Muscle of back (tissue), 11 donors: ENCODE data around the gene DSCAM. TPM values are rescaled to one million over a fixed set of nuclear protein-coding genes. Genes with fewer than 3 reads are reported as not detected.

Experiments used
- DNase-seq, 3 donors: peaks; one replicate each; pipeline versions ENCODE4 v3.0.0 to v3.0.0-alpha.2; 2013
- polyA plus RNA-seq, 10 donors: library from polyadenylated mRNA; unstranded; fragments of 120-200 nt; gene quantifications; one replicate each; pipeline ENCODE4 v1.2.1, GENCODE V29; 2013; ENCODE audit not compliant: insufficient read length in 10 of 10

DSCAM gene
- polyA plus RNA-seq, 10 donors, result 0.57 to 3.1 (median 1.7) TPM

DNA sequence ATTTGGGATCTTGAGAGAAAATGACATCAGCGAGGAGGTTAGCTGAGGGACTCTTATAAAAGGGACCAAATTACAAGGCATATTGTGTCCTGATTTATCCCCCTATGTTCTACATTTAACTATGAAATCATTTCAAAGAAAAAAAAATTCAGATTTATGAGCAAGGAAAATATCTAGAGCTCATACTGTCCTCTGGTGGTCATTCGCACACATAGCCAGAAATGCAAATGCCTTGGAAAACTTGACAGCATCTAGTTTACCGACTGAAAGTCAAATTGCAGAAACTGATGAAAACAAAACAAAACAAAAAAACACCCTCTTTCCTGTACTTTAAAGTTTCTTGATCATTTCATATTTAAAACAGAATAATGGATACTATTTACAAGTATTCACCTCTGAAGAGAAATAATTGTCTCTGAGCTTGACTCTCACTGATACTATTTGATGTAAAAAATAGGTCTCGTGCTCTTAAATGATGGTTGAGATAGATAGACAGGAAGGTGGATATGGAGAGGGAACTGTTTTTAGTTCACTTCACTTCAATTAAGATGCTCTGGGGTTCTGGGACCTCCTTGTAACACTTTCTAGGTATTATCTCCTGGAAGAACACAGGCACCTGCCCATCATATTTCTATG lies 725.9 kb downstream of the DSCAM start:
- peak; percentile 15 to 55 (median 47) for DNase-seq

DNA sequence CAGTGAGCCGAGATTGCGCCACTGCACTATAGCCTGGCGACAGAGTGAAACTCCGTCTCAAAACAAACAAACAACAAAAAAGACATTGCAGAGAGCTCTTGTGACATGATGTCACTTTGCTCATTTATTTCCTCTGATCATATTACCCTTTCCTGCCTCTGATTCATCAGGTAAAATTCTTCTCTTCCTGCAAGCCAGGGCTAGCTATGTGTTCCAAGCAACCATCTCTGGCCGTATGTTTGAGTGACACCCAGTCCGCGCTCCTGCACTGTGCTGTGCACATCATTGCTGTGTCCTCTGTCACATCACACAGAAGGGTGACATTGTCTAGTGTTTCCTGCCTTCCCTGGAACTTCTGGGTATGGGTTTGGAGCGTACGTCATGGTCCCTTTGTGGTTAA lies 728.4 kb downstream of the DSCAM start:
- DNase-seq, result no peak

DNA sequence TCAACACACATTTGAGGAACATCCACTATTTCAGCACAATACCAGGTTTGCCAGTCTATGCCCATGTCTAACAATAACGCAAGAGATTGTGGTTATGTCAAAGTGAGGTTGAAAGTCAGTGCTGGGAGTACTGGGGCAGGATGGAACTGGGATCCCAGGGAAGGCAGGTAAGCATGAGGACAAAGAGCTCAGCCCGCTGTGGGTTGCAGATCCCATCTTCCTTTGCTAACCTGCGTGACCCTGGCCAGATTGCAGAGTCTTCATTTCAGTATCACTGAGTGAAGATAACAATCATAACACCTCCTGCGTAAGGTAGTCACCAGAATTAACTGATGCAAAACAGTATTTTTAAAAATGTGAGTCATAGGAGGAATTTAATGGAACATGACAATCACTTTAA lies 729.7 kb downstream of the DSCAM start:
- no peak for DNase-seq

DNA sequence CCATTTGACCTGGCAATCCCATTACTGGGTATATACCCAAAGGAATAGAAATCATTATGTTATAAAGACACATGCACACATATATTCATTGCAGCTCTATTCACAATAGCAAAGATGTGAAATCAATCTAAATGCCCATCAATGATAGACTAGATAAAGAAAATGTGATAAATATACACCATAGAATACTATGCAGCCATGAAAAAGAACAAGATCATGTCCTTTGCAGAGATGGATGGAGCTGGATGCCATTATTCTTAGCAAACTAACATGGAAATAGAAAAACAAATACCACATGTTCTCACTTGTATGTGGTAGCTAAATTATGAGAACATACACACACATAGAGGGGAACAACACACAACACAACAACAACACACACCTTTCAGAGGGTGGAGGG lies 731.2 kb downstream of the DSCAM start:
- no peak for DNase-seq

DNA sequence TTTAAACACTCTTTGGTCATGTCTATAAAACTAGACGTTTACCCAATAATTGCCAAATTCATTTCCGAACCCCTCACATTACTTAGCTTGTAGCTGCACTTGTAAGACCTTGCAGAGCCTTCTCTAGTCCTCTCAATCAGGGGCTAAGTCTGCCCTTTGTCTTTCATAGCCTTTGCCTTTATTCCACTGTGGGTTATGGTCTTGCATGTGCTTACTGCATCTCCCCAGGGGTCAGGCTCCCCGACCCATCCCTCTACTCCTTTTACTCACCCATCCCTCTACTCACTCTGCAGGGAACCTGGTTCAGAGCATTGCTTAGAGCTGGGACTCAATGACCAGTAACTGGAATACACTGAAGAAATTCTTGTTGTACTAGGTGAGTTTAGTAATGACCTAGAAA lies 744.3 kb downstream of the DSCAM start:
- DNase-seq, result no peak

DNA sequence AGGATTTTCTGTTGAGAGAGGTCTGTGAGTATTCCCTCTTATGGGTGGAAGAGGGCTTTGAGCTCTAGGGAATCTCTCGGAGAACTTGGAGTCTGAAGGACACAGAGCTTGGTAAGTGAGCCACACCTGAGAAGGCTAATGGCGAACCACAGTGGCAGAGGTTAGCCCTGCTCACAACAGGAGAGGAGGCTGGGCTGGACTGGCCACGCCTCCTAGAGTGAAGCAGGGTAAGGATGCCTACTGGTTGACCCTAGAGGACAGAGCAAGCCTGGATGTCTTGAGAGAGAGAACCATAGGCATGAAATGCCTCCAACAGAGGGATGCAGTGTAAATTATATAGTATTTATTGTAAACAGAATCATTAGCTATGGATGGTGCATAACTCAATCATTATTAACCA lies 747.1 kb downstream of the DSCAM start:
- no peak for DNase-seq

DNA sequence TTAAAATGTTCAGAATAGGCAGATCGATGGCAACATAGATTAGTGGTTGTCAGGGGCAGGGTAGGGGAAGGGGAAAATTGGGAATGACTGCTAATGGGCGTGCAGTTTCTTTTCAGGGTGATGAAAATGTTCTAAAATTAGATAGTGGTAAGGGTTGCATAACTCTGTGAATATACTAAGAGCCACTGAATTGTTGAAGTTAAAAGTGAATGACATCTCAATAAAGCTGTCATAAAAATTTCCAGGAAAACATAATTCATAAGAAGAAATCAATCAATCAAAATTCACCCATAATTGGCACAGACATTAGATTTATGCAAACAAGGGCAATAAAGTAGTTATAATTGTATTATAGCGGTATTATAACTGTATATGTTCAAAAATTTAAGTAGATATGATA lies 751.5 kb downstream of the DSCAM start:
- DNase-seq, result no peak

DNA sequence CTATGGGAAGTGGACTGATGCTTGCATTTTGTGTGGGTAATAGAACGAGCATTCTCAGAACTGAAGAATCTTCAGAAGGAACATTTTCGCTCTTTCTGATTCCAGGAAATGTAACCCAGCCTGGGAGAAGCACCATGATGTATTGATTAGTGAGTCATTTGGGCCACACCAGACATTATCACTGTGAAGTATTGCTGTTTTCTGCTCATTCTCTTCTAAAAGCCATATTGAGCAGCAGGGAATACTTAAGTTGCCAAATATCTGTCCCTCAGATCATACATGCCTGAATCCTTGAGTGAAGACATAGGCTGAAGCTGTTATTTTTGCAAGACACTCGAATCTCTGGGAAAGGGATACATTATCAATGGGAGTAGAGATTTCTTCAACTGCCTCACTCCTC lies 766.6 kb downstream of the DSCAM start:
- DNase-seq, result peak; percentile 2 to 22 (median 3)

DNA sequence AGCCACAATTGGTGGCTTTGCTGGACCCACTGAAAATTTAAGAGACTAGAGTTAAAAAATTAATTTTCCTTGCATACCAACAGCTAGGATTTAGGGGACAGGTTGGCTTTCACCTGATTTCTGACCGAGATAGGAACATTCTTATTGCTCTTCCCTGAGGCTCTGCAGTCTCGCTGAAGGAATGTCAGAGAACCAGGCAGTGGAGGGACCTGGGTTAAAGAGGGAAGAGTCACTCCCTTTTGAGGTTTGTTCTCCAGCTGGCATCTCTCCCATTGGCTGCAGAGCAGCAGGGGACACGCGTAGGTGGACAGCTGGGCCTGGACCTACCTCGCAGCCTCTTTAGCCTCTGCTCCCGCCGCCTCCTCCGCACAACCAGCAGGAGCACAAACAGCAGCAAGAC lies 772.2 kb downstream of the DSCAM start:
- no peak for DNase-seq

DNA sequence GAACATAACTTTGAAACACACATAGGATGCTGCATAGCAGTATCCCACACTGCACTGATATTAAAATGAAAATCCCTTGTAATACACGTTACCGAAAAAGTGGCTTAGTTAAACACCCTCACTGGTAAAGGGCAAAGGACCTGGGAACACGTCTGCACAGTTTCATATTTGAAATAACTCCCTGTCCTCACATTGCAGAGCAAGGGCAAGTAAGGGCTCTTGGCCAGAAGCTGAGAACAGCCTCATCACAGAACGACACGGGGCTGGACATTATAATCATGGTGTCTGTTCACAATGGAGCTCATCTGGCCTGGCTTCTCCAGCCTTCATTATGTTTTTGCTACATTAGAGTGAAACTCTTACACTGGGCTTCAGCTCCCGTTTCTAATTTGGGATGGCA lies 772.8 kb downstream of the DSCAM start:
- DNase-seq, result no peak

DNA sequence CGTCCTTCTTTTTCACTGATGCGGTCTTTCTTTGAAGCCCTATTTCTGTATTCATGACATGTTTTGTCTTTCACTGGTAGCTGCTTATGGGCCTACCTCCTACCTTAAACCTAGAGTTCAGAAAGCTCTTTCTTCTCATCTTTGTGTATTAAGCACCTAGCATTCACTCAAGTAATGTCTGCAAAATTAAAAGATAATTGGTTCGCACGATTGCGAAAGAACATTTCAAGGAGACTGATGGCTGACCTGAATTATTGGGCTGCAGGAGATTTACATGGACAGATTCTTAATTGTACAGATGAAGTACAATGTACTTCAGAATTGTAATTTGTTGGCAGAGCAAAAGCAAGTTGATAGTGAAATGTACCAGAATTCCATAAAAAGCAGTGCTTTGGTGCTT lies 773.3 kb downstream of the DSCAM start:
- DNase-seq, result no peak

DNA sequence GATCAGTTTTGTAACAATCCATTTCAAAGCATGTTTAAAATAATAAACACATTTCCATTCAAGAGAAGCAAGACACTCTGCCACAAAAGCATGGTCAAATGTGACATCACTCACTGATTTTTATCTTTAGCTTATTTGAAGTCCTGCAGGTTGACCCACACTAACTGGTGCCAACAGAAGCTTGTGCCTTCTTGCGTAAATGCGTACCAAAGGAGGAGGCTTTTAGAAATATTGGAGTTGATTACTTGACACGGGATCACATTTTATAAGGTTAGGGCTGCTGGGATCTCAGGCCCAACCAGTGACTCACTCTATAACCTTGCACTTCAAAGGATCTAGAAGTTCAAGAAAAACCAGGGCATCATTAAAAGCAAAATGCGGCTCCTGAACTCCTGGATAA lies 776.1 kb downstream of the DSCAM start:
- DNase-seq, result no peak

DNA sequence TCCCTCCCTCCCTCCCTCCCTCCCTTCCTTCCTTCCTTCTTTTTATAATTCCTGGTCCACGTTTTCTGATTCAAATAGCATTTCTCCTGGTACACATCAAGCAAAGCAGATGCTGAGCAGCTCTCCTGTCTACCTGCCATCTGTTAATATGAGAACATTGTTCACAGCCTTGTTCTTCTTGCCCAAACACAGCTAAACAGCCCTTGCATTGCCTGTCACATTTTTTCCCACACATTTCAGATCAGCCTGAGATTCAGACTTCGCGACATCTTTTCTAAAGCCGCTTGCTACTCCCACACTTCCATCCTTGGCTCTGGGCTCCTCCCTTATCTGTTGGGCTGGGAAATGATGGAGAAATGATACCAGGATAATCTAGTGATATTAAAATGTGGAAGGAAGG lies 779.2 kb downstream of the DSCAM start:
- no peak for DNase-seq

DNA sequence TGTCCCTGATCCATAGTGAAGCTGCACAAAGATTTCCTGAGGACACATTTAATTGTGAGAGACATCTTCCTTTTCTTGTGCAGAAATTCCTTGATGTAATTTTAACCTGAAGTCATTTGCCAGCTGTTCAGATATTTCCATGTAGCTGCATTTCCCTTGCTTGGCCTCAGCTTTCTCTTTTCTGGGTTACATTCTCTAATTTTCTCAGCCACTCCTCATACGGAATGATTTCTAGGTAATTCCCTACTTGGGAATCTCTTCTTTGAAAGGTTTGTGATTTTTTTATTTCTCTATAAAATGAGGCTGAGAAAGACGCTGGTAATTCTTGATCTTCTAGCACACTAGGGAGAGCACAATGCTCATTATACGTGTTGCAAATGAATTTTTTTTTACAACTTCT lies 780.7 kb downstream of the DSCAM start:
- DNase-seq, result no peak

DNA sequence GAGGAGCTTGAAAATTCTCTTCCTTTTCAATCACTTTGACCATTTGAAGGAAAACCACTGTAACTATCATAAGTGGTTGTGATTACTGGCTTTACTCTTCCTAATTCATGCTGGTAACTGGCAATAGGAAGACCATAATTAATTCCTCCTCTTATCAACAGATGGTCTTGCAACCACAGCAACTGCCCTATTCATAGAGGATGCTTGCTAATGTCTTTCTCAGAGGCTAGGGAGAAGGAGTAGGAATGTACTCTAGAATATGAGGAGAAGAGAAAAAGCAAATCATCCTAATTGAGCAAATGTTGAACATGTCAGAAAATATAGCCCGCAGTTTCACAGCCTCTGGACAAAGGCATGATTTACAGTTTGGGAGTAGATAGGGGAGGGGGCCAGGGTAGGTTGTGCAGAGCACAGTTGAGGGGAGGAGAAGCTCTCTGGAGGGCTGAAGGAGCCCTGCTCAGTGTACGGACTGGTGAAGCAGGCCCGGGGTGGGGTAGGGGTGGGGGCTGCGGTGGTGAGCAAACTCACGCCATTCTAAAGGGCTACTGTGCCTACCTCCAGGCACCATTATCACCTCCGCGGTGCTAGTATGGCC lies 786.8 kb downstream of the DSCAM start:
- no peak for DNase-seq

DNA sequence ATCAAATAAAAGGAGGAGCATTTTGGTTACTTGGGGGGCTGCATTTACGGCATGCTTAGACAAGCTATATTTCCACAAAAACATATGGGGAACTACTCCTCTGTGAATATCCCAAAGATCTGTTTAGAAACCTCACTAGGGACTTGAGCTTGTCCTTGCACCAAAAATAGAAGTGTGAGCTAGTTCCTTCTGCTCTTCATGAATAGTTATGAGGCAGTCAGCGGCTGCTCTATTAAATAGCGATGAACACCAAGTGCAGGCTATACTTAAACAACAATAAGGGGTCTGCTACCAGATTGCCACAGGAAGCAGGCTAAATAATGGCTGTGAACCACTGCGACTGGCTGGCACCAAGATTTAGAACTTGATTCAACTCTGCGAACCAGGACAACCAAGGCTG lies 789.6 kb downstream of the DSCAM start:
- no peak for DNase-seq

DNA sequence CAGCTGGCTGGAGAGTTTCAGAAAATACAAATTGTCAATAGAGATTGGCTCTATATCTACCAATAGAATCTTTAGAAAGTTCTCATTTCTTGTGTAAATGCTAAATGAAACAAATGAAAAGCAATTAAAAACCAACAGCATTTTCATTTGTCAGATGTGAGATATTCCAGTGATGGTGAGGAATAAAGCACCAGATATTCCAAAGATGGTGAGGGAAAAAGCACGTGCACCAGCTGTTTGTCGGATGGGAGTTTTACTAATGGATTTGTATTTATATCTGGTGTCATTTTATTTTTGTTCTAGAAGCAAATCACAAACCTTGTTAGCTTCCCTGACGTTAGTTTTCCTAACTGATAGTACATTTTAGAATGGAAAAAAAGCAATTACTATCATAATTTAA lies 790.9 kb downstream of the DSCAM start:
- DNase-seq, result no peak

DNA sequence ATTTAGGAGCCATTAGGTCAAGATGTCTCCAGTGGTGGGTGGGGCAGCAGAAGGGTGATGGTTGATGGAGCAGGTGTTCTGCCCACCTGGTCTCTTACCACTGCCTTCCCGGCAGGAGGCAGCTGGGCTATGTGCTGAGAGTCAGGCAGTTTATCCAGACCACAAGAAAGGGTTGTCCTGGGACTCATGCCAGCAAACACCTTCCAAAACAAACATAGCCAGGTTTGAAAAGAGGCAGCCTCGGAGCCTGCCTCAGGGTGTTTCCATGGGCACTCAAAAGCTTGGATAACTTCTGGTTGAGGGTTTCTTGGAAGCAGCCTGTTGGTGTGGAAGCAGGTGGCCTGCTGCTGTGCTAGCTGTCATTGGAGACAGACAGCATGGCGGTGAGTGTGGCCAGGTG lies 792.6 kb downstream of the DSCAM start:
- no peak for DNase-seq

DNA sequence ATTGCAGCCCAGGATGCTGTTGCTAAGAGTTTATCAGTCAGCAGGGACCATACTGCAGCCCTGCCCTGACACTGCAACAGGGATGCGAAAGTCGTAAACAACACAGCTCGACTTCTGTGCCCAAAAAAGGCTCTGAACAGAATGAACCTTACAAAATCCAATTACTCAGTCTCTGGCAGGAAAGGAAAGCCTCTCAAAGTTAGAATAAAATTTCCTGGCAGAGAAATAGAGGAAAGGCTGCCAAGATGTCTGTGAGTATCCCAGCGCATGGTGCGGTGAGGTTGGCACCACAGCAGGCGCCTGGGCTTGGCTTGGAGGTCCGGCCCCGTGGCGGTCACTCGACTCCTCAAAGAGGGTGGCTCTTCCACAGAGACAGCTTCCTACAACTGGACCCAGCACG lies 794.0 kb downstream of the DSCAM start:
- peak; percentile 68 to 78 (median 68) for DNase-seq

DNA sequence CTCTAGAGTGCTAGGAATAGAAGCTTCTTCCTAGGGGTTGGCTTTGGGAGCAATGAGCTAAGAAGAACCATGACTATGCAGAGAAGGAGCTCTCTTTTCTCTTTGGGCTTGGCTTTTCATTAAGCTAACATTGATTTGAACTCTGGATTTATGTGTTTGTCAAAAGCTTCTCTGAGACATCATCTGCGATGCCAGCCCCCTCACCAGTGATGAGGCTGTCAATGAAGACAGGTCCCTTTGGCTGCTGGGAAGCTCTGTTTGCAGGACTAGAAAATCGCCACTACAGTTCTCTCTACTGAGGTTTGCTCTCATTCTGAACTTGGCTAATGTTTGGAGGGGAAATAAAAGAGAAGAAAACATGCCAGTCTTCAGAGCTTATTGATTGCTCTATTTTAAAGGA lies 794.7 kb downstream of the DSCAM start:
- DNase-seq, result no peak

DNA sequence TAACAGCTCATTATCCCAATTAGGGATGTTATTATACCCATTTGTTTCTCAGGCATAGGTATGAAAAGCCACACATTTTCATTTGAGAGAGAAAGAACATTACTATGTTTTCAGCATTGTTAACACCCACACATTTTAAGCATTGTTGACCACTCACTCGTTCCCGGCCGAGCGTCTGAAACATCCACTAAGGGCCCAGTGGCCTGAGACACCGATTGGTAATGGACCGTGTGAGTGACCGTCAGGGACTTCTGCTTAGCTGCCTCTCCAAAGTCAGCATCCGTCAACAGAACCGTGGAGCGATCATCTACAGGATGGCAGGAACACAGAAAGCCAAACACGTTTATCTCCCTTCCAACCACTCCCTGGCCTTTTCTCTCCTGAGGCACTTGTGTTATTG lies 795.2 kb downstream of the DSCAM start:
- DNase-seq, result no peak

DNA sequence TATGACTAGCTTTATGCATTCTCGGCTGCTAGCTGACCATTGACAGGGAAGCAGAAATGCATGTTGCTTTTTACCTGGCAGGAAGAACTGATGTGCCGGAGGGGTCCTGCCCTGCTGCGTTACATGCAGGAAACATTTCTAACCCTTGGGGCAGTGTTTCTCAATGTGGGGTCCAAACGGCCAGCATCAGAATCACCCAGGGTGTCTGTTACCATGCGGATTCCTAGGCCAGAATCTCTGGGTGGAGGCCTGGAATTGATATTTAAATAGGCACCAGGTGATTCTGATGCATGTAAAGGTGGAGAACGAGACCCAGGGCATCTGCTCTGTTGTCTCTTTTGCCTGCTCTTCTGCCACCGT lies 797.0 kb downstream of the DSCAM start:
- DNase-seq, result no peak

DNA sequence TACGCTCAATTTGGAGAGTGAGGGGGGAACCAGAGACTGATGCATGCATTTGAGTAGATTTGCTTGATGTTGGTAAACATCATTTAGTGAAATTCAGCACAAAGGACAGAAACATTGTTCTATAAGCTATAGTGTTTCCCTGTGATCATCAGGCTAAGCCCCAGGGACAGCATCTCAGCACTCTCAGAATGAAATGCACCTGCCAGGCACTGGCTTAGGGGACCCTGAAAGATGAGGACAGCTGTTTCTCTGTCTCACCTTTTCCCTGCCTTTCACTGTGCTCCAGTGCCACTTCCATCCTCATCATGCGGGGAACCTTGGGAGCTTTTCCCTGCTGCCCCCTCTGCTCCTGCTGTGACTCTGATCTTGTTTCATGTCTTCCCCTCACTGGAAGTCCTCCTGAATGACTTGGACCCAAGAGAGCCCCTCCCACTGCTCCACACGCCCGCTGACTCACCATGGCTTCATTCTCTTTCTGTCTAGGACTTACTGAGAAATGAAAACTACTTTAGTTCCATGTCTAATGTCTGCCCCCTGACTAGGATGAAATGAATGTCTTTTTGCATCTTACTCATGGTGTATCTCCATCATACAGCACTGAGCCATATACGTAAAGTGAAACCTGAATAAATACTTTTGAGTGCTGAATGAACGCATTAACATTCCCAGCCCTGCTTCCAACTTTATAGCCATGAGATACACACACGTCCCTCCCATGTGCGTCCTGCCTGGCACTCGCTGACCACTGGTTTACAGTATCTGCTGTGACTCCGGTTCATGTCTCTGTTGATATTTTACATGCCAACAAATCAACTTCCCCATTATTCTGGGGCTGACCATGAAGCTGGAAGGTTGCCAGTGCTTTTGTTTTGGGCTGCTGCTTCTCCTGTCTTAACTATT lies 797.7 kb downstream of the DSCAM start:
- DNase-seq, result peak in 2 of 3 donors; percentile 13 to 23
